OCI-LY1 (cell line): ENCODE measurements around the gene AKAP9.

Experiments
- H2AFZ ChIP-seq: fragments of 200-600 bp; sonication (generic), shearing (Covaris generic); 2 replicates; pipeline ENCODE4 v1.6.0; 2014; ENCODE audit warnings: antibody characterized with exemption, mild to moderate bottlenecking, low read length
- H3F3A ChIP-seq: fragments of 200-600 bp; sonication (generic), shearing (Covaris generic); 2 replicates; pipeline ENCODE4 v1.6.0; 2014; ENCODE audit warnings: mild to moderate bottlenecking, antibody characterized with exemption, low read length, moderate library complexity; ENCODE audit not compliant: insufficient read depth
- H3K27ac ChIP-seq: fragments of 200-600 bp; sonication (generic); 2 replicates; pipeline ENCODE4 v1.5.1; 2014; ENCODE audit warnings: low read length, mixed run types, mild to moderate bottlenecking, low read depth; ENCODE audit not compliant: poor library complexity, severe bottlenecking
- H3K27me3 ChIP-seq: fragments of 200-600 bp; sonication (generic); 2 replicates; pipeline ENCODE4 v1.6.0; 2014; ENCODE audit warnings: antibody characterized with exemption, mild to moderate bottlenecking, low read length, moderate library complexity; ENCODE audit not compliant: insufficient read depth
- H3K36me3 ChIP-seq: fragments of 200-600 bp; sonication (generic); 2 replicates; pipeline ENCODE4 v1.6.1; 2014; ENCODE audit warnings: mild to moderate bottlenecking, antibody characterized with exemption, low read length, moderate library complexity, mixed read lengths; ENCODE audit not compliant: insufficient read depth
- H3K4me1 ChIP-seq: fragments of 200-600 bp; sonication (generic); 2 replicates; pipeline ENCODE4 v1.5.1; 2014; ENCODE audit warnings: mild to moderate bottlenecking, low read length, moderate library complexity; ENCODE audit not compliant: insufficient read depth, severe bottlenecking
- H3K4me2 ChIP-seq: fragments of 200-600 bp; sonication (generic), shearing (Covaris generic); 2 replicates; pipeline ENCODE4 v1.6.1; 2014; ENCODE audit warnings: low read length
- H3K4me3 ChIP-seq: fragments of 200-600 bp; sonication (generic); 2 replicates; pipeline ENCODE4 v1.5.1; 2014; ENCODE audit warnings: low read length, low read depth, mild to moderate bottlenecking, mixed read lengths; ENCODE audit not compliant: poor library complexity, severe bottlenecking
- H3K79me2 ChIP-seq: fragments of 200-600 bp; shearing (Covaris generic); 2 replicates; pipeline ENCODE4 v1.6.1; 2016; ENCODE audit warnings: mixed run types, low read length, mixed read lengths; ENCODE audit not compliant: insufficient read depth
- H3K9ac ChIP-seq: fragments of 200-600 bp; sonication (generic), shearing (Covaris generic); 2 replicates; pipeline ENCODE4 v1.6.1; 2014; ENCODE audit warnings: mild to moderate bottlenecking, low read length, mixed read lengths
- H3K9me2 ChIP-seq: fragments of 200-600 bp; sonication (generic), shearing (Covaris generic); 2 replicates; pipeline ENCODE4 v1.6.1; 2014; ENCODE audit warnings: low read depth, mild to moderate bottlenecking, low read length, mixed read lengths
- H3K9me3 ChIP-seq: fragments of 200-600 bp; shearing (Covaris generic); 2 replicates; pipeline ENCODE4 v1.6.1; 2014; ENCODE audit warnings: low read length, mixed read lengths
- H4K20me1 ChIP-seq: fragments of 200-600 bp; sonication (generic), shearing (Covaris generic); 2 replicates; pipeline ENCODE4 v1.6.0; 2016; ENCODE audit warnings: mild to moderate bottlenecking, low read length; ENCODE audit not compliant: insufficient read depth
- EZH2 ChIP-seq: fragments of 200-600 bp; sonication (generic), shearing (Covaris generic); IDR thresholded peaks from 2 replicates; pipeline ENCODE4 v1.8.0; 2017; ENCODE audit warnings: borderline replicate concordance, mixed run types, mild to moderate bottlenecking, antibody characterized with exemption, low read length, moderate library complexity, mixed read lengths
- TF ChIP-seq, protein P1 (sequence below): fragments of 200-600 bp; sonication (generic), shearing (Covaris generic); IDR thresholded peaks from 2 replicates; pipeline ENCODE4 v1.5.1; 2017; ENCODE audit warnings: mild to moderate bottlenecking, antibody characterized with exemption, low read length, moderate library complexity, mixed read lengths

AKAP9 gene

DNA sequence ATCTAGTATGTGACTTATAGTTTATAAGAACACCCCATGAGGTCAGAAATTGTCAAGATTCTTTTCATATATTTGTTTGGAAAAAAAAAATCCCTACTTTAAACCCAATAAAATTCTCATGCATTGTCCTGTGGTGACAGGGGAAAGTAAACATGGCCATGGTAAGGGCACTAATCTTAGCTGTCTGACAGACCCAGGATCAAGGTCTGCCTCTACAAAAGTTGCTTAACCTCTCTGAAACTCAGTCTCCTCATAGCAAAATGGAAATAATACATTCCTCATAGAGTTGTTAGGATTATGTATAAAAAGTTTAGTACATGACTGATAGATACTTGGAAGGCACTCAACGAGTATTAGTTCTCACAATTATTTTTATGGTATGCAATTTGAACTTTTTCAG lies 22.3 kb upstream of the AKAP9 start:
- Histone ChIP-seq H3K9me3 (no peaks in the 10 kb centered on the region), H3K4me3 (no peak overlapping the region), H3F3A (no peaks in the 10 kb centered on the region), H3K36me3 (no peaks in the 10 kb centered on the region), H3K79me2 (no peaks in the 10 kb centered on the region), H3K27me3 (no peaks in the 10 kb centered on the region), H2AFZ (no peak overlapping the region), H3K9ac (no peak overlapping the region), H3K4me2 (no peak overlapping the region), H3K9me2 (no peaks in the 10 kb centered on the region), H3K4me1 (no peaks in the 10 kb centered on the region), H4K20me1 (no peaks in the 10 kb centered on the region), H3K27ac (no peak overlapping the region)
- no peak for TF ChIP-seq EZH2
- TF ChIP-seq, protein P1, sequence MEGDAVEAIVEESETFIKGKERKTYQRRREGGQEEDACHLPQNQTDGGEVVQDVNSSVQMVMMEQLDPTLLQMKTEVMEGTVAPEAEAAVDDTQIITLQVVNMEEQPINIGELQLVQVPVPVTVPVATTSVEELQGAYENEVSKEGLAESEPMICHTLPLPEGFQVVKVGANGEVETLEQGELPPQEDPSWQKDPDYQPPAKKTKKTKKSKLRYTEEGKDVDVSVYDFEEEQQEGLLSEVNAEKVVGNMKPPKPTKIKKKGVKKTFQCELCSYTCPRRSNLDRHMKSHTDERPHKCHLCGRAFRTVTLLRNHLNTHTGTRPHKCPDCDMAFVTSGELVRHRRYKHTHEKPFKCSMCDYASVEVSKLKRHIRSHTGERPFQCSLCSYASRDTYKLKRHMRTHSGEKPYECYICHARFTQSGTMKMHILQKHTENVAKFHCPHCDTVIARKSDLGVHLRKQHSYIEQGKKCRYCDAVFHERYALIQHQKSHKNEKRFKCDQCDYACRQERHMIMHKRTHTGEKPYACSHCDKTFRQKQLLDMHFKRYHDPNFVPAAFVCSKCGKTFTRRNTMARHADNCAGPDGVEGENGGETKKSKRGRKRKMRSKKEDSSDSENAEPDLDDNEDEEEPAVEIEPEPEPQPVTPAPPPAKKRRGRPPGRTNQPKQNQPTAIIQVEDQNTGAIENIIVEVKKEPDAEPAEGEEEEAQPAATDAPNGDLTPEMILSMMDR: no peak

DNA sequence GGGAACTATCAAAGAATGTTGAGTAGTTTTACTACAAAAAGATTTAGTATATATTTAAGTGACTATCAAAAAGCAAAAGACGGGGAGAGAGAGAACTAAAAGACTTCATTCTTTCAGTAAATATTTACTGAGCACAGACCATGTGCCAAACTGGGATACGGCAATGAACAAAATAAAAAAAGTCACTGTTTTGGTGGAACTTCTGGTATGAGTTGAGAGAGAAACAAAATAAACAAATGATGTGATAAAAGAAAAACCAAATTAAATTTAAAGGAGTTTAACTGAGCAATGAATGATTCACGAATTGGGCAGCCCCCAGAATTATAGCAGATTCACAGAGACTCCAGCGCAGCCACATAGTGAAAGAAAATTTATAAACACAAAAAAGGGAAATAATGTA lies 17.8 kb upstream of the AKAP9 start:
- no peaks in the 10 kb centered on the region for H4K20me1 ChIP-seq
- H3K4me2 ChIP-seq: no peak overlapping the region
- H3K36me3 ChIP-seq: no peaks in the 10 kb centered on the region
- H3K4me3 ChIP-seq: no peak overlapping the region
- H3K27ac ChIP-seq: no peak overlapping the region
- no peaks in the 10 kb centered on the region for H3K9me2 ChIP-seq
- no peaks in the 10 kb centered on the region for H3K9me3 ChIP-seq
- no peak overlapping the region for H3K9ac ChIP-seq
- H3K79me2 ChIP-seq: no peaks in the 10 kb centered on the region
- no peak overlapping the region for H2AFZ ChIP-seq
- peaks cover 4% of the 10 kb centered on the region; the same call in 1 of the 2 replicates for H3K27me3 ChIP-seq
- TF ChIP-seq, protein P1: no peak
- TF ChIP-seq EZH2: no peak
- no peaks in the 10 kb centered on the region for H3K4me1 ChIP-seq
- H3F3A ChIP-seq: no peaks in the 10 kb centered on the region

- Histone ChIP-seq H3K27ac (no peak overlapping the region), H3K4me1 (no peaks in the 10 kb centered on the region), H3K4me2 (no peak overlapping the region), H3K79me2 (no peaks in the 10 kb centered on the region), H3K9me3 (0 out of 2 replicates have a peak, but pooled peaks cover 3% of the 10 kb centered on the region), H3K9me2 (no peaks in the 10 kb centered on the region), H2AFZ (no peak overlapping the region), H3F3A (no peaks in the 10 kb centered on the region), H3K27me3 (peaks cover 7% of the 10 kb centered on the region; the same call in 1 of the 2 replicates), H3K9ac (no peak overlapping the region), H3K4me3 (no peak overlapping the region), H4K20me1 (no peaks in the 10 kb centered on the region), H3K36me3 (no peaks in the 10 kb centered on the region)
- TF ChIP-seq, protein P1: no peak
- no peak for TF ChIP-seq EZH2
These were observed 12.8 kb upstream of the AKAP9 start for GRCh38 chr7:91927912-91928311.
